GM12878 (cell line): ENCODE results near the gene DUOXA1. TPM values are rescaled to one million over a fixed set of nuclear protein-coding genes. Genes with fewer than 3 reads are reported as not detected.
A peak's percentile ranks its signal among the peaks of the same experiment; 100 is the strongest.

Experiments used
- ATAC-seq: fragments of 200-7000 bp; cut with Tn5 transposase; 3 replicates; pipeline ENCODE4 v1.9.1; 2020; ENCODE audit warnings: mild to moderate bottlenecking, moderate library complexity
- BruUV-seq: library from RNA; stranded (reverse); fragments of 400-500 nt; replicated peaks from 2 replicates; lab custom pipeline; 2021; lab: Mats Ljungman, UMichigan
- CTCF ChIA-PET: fragments of 300-600 bp; sonication (Branson Sonifier 250); formaldehyde crosslinking; extraction: SDS; loops from one replicate; lab custom pipeline; 2021; ENCODE audit warnings: inconsistent platforms; lab: Yijun Ruan, JAX
- POLR2A ChIA-PET: fragments of 350-600 bp; formaldehyde crosslinking; extraction: SDS; loops from one replicate; lab custom pipeline; 2021; ENCODE audit warnings: inconsistent platforms; lab: Charles Lee
- RAD21 ChIA-PET: fragments of 300-600 bp; sonication (Branson Sonifier 250); formaldehyde crosslinking; loops from one replicate; lab custom pipeline; 2023; ENCODE audit warnings: antibody characterized with exemption; ENCODE audit not compliant: unreplicated experiment; lab: Charles Lee
- SMC1A ChIA-PET: fragments of 300-600 bp; sonication (Branson Sonifier 250); formaldehyde crosslinking; loops from one replicate; lab custom pipeline; 2023; ENCODE audit not compliant: unreplicated experiment, uncharacterized antibody; lab: Charles Lee
- DNase-seq: peaks from one replicate; pipeline ENCODE4 v3.0.0-alpha.2; 2011; ENCODE audit warnings: low read depth, low spot score
- FAIRE-seq: peaks from 3 replicates; lab custom pipeline; 2011; peaks lifted over from hg19 to GRCh38; lab: Jason Lieb, UNC
- H2AFZ ChIP-seq: 2 replicates; pipeline ENCODE4 v1.6.0; 2011; ENCODE audit warnings: low read depth, low read length, control low read depth; ENCODE audit not compliant: control insufficient read depth
- H3K27ac ChIP-seq: 2 replicates; pipeline ENCODE4 v1.5.1; 2011; ENCODE audit warnings: control low read depth; ENCODE audit not compliant: control insufficient read depth, insufficient read depth
- H3K27me3 ChIP-seq, 2 experiments: replicated peaks in 1 of 2; 2 replicates each; pipeline versions ENCODE4 v1.6.0 to v1.6.1; 2011; ENCODE audit warnings: low read length in 1 of 2; ENCODE audit not compliant: control insufficient read depth in 2 of 2, insufficient read depth in 2 of 2
- H3K36me3 ChIP-seq, 2 experiments: 2 replicates each; pipeline ENCODE4 v1.5.1; 2011; ENCODE audit warnings: low read length in 1 of 2; ENCODE audit not compliant: control insufficient read depth in 2 of 2, insufficient read depth in 2 of 2
- H3K4me1 ChIP-seq: 2 replicates; pipeline ENCODE4 v1.6.1; 2011; ENCODE audit warnings: mild to moderate bottlenecking, low read length, moderate library complexity, mixed read lengths; ENCODE audit not compliant: control insufficient read depth, insufficient read depth
- H3K4me2 ChIP-seq: 2 replicates; pipeline ENCODE4 v1.6.0; 2011; ENCODE audit warnings: control low read depth; ENCODE audit not compliant: control insufficient read depth, insufficient read depth
- H3K4me3 ChIP-seq: fragments of 200-600 bp; sonication (generic); 2 replicates; pipeline ENCODE4 v1.5.1; 2016
- H3K79me2 ChIP-seq: 2 replicates; pipeline ENCODE4 v1.6.0; 2011; ENCODE audit warnings: low read length; ENCODE audit not compliant: control insufficient read depth, insufficient read depth
- H3K9ac ChIP-seq: 2 replicates; pipeline ENCODE4 v1.8.0; 2011; ENCODE audit warnings: low read length, control low read depth, mixed read lengths; ENCODE audit not compliant: control insufficient read depth, insufficient read depth
- H3K9me3 ChIP-seq: replicated peaks from 3 replicates; pipeline ENCODE4 v1.5.1; 2011; ENCODE audit warnings: mild to moderate bottlenecking, low read length; ENCODE audit not compliant: control insufficient read depth, insufficient read depth
- H4K20me1 ChIP-seq: 2 replicates; pipeline ENCODE4 v1.6.0; 2011; ENCODE audit not compliant: control insufficient read depth, insufficient read depth
- CTCF ChIP-seq, 3 experiments: IDR thresholded peaks in 2 of 3; conservative IDR thresholded peaks in 1 of 3; 2 replicates each; pipeline ENCODE4 v1.5.1; 2011; ENCODE audit warnings: low read depth in 3 of 3, low read length in 3 of 3, mild to moderate bottlenecking in 3 of 3, control low read depth in 2 of 3, moderate library complexity in 2 of 3, inconsistent platforms in 1 of 3, mixed read lengths in 1 of 3; ENCODE audit not compliant: control insufficient read depth in 2 of 3, insufficient read depth in 1 of 3; ENCODE audit errors: extremely low read depth in 1 of 3
- IRF5 ChIP-seq: fragments of 450-650 bp; IDR thresholded peaks from 2 replicates; pipeline ENCODE4 v1.6.1; 2017; ENCODE audit warnings: borderline replicate concordance
- JUND ChIP-seq: IDR thresholded peaks from 2 replicates; pipeline ENCODE4 v1.6.1; 2012; ENCODE audit warnings: low read depth, mild to moderate bottlenecking, low read length, improper control_type of control experiment, moderate library complexity
- NBN ChIP-seq: fragments of 450-650 bp; IDR thresholded peaks from 2 replicates; pipeline ENCODE4 v1.6.1; 2016
- RB1 ChIP-seq: fragments of 450-650 bp; formaldehyde crosslinking; IDR thresholded peaks from 2 replicates; pipeline ENCODE4 v1.6.1; 2017; ENCODE audit warnings: mild to moderate bottlenecking, borderline replicate concordance
- SMAD1 ChIP-seq: fragments of 450-650 bp; IDR thresholded peaks from 2 replicates; pipeline ENCODE4 v1.6.1; 2018; ENCODE audit warnings: mild to moderate bottlenecking, low read depth; ENCODE audit not compliant: partially characterized antibody
- STAT1 ChIP-seq: fragments of 450-650 bp; conservative IDR thresholded peaks from 2 replicates; pipeline ENCODE4 v1.6.1; 2014; ENCODE audit warnings: antibody characterized with exemption, mild to moderate bottlenecking
- ZBTB40 ChIP-seq: fragments of 450-650 bp; IDR thresholded peaks from 2 replicates; pipeline ENCODE4 v1.6.1; 2016; ENCODE audit warnings: mild to moderate bottlenecking, moderate library complexity, borderline replicate concordance
- WGBS: methylation state at CpG from one replicate; pipeline ENCODE4 v1.1.6; 2016; ENCODE audit warnings: low lambda C conversion rate; ENCODE audit not compliant: insufficient replicate concordance, insufficient coverage; ENCODE audit errors: missing lambda C conversion rate; 5-methylcytosine and 5-hydroxymethylcytosine counted together
- in situ Hi-C: fragments of 300-500 bp; cut with MboI; formaldehyde crosslinking; loops from 9 replicates; pipeline ENCODE4 v1.14.3; 2018; ENCODE audit warnings: mixed read lengths
- intact Hi-C: fragments of 100-400 bp; cut with micrococcal nuclease; formaldehyde crosslinking; loops from one replicate; pipeline ENCODE4 v1.14.2; 2022; ENCODE audit not compliant: unreplicated experiment
- polyA plus RNA-seq, 11 experiments: library from polyadenylated mRNA; depleted of rRNA in 4 of 11; unstranded in 6 of 11; stranded (reverse) in 5 of 11; fragments of >200 nt; fragmentation: Nextera tagmentation in 4 of 11; fragmentation: Illumina TruSeq in 1 of 11; extraction: Ambion mirVana in 4 of 11; extraction: Trizol in 1 of 11; gene quantifications; 1 replicate in 1 of 11; 2 replicates in 10 of 11; pipeline versions ENCODE4 v1.2.1 to v1.2.3, GENCODE V29; 2011 to 2016; ENCODE audit warnings: inconsistent platforms in 2 of 11, missing spikeins in 2 of 11, low read depth in 1 of 11
- total RNA-seq, 4 experiments: library from RNA; depleted of rRNA in 3 of 4; stranded (reverse); fragments of >200 nt in 3 of 4; fragmentation: Illumina TruSeq in 1 of 4; extraction: Trizol in 1 of 4; gene quantifications; 2 replicates each; pipeline versions ENCODE4 v1.2.1 to v1.2.3, GENCODE V29; 2013 to 2021

Gene DUOXA1
- total and polyA plus RNA-seq, 10 of the 15 experiments (the other 5 are each of a cell fraction or from before 2014, with no cell fraction given), result 0.08 TPM; not detected in 9

- 26% methylated on average over 11 of the region's 11 CpGs for WGBS
- H3K9ac ChIP-seq, result no peak overlapping the region
- peaks cover 21 to 27% of the 10 kb centered on the region in 2 experiments for H3K27me3 ChIP-seq
- ATAC-seq (no peak), FAIRE-seq (peak; percentile 13), DNase-seq (no peak)
- no peaks in the 10 kb centered on the region for H3K9me3 ChIP-seq
- no TSS peak for BruUV-seq
- SMC1A ChIA-PET, result no interaction called here
- TF ChIP-seq STAT1 (no peak), NBN (no peak), IRF5 (no peak), CTCF (IDR thresholded peaks at IDR 0.05 in 2 of 3, conservative IDR thresholded peaks at IDR 0.05 in 1 of 3; ENCODE audit: control insufficient read depth in 2 of 3, extremely low read depth in 1 of 3, insufficient read depth in 1 of 3, low read depth in 3 of 3, low read length in 3 of 3) (peak in 2 of 3 experiments; percentile 12 to 20; a peak in 2 of 6 replicates), ZBTB40 (no peak), JUND (no peak), RB1 (no peak), SMAD1 (no peak)
- H3K4me1 ChIP-seq, result no peaks in the 10 kb centered on the region; the same call in 1 of the 2 replicates
- in situ Hi-C loops (loop anchor here (10.0 kb wide), 1 partner anchor 64 kb away; no protein-coding TSS in a partner anchor), intact Hi-C loops (no loop called here)
- CTCF ChIA-PET, result interaction anchor here (0.6 to 2.8 kb wide), 4 partner anchors 8 to 17 kb away, joined by 4 to 14 read pairs (median 4); no protein-coding TSS in a partner anchor
- no peak overlapping the region for H3K4me3 ChIP-seq
- no peaks in the 10 kb centered on the region for H3K36me3 ChIP-seq
- RAD21 ChIA-PET, result interaction anchor here (1.2 kb wide), 1 partner anchor 8 kb away, joined by 3 read pairs; no protein-coding TSS in a partner anchor
- no peak overlapping the region for H3K4me2 ChIP-seq
- POLR2A ChIA-PET, result no interaction called here
- no peaks in the 10 kb centered on the region for H4K20me1 ChIP-seq
- no peak overlapping the region for H3K27ac ChIP-seq
- no peak overlapping the region for H2AFZ ChIP-seq
- H3K79me2 ChIP-seq, result no peaks in the 10 kb centered on the region
These were observed 19.3 kb downstream of the DUOXA1 start for GRCh38 chr15:45110256-45110820.
